ENCODE data around the gene ATG4A. TPM values are rescaled to one million over a fixed set of nuclear protein-coding genes. Genes with fewer than 3 reads are reported as not detected.

Gene ATG4A
- total RNA-seq, 2 donors from 2014 or later, result 19.9 to 21.4 TPM

GRCh38 chrX:108114541-108114940 lies 23.0 kb downstream of the ATG4A start:
- intact Hi-C loops (cut with DNase I, micrococcal nuclease), result no loop called here
- DNase-seq, result no peak
- ATAC-seq, result no peak

DNA sequence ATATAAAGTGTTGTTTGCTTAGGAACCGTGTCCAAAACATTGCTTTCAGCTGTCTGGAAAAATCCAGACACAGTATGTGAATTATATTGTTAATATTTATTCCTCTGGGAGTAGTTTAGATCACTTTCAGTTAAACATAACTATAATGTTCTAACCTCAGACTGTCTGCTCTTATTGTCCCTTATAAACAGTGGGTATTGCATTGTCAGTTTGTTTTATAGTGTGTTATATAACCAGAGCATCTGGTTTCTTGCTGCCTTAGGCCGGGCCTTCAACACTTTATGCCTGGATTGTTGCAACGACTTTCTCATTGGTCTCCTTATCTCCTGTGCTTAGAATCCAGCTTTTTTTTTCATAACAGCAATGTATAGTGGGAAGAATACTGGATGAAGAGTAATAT lies 26.4 kb downstream of the ATG4A start:
- ATAC-seq, result peak; percentile 98
- no peak for DNase-seq
- intact Hi-C loops (cut with DNase I, micrococcal nuclease), result no loop called here

- ATAC-seq, result no peak
- intact Hi-C loops (cut with DNase I, micrococcal nuclease), result no loop called here
- DNase-seq, result no peak
Observed at GRCh38 chrX:108121291-108121690, 29.7 kb downstream of the ATG4A start.

DNA sequence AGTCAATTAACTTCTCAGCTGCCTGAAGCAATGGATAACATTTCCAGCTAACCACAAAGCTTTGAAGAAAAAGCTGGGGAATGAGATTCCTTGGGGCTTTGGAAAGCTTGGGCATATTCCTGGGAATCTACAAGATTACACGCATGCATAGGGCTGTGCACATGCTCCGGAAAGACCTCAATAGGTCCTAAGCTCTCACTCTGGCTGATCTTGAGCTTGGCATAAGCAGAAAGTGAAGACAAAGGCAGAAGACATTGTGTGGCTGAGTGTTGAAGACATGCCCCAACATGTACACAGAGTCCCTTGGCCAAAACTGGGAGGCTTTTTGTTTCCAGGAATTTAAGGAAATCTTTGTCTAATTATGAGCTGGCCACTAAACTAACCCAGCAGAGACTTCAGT lies 31.2 kb downstream of the ATG4A start:
- ATAC-seq (no peak), DNase-seq (no peak)
- intact Hi-C loops (cut with DNase I, micrococcal nuclease), result no loop called here

DNA sequence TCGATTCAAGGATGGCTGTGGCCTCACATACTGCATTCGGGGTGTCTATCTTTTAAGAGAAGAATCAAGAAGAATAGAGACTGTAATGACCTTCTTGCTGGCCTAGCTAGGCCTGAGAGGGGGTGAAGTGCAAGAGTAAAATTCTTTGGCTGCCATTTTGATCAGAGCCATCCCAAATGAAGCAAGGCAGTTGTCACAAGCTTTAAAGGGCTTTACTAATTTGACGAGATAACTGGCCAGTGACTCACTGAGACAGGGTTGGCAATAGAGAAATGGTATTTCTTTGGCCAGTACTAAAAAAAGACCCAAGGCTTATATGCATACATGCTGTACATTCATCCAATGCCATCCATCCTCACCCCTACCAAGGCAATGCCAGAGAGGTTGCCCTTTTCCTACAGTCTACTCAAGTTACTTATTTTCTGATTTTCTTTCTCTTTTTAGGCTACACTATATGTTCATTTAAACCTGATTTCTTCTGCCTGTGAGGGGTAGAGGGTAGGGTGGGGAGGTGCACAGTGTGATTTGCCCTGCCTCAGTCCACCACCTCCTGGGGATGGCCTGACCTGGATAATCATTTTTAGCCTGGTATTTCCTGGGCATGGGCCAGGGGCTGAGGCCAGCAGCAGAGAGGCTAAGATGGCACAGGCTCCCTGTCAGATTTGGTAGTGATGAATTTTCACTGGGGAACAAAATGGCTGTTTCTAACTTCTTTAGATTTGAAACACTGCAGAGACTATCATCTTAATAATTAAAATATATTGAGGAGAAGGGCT lies 32.2 kb downstream of the ATG4A start:
- ATAC-seq (no peak), DNase-seq (no peak)
- intact Hi-C loops (cut with DNase I, micrococcal nuclease), result no loop called here

DNA sequence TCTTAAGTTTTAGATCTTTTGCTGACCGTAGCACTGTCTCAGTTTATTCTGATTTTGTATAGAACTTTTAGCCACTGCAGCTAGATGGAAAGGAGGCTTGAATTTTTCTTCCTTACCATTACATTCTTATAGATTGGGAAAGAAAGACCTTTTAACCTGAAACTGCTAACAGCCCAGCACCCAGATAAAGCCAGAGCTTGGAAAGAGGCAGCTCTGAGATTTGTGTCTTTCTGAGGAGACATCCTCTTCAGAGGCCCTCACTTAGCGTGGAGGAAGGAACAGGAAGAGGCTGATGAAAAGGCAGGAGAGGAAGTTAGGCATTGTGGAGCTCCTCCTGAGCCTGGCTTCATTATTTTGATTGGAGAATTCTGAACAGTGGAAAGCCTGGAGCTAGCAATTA lies 35.1 kb downstream of the ATG4A start:
- ATAC-seq (no peak), DNase-seq (no peak)
- intact Hi-C loops (cut with DNase I, micrococcal nuclease), result no loop called here

DNA sequence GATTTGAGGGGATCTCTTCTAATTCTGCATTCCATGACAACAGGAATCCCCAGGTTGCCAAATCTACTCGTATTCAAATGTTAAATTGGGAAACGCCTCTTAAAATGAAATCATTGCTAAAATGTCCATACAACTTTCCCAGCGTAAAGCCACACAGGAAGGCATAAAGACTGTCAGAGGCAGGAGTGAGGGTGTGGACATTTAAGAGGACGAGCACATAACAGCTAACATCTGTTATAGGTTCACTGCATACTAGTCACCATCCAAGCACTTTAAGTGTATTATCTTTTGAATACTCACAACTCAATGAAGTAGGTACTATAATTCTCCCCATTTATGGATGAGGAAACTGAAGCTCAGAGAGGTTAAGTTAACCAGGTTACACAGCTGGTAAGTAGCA lies 35.6 kb downstream of the ATG4A start:
- intact Hi-C loops (cut with DNase I, micrococcal nuclease), result no loop called here
- ATAC-seq (no peak), DNase-seq (no peak)

DNA sequence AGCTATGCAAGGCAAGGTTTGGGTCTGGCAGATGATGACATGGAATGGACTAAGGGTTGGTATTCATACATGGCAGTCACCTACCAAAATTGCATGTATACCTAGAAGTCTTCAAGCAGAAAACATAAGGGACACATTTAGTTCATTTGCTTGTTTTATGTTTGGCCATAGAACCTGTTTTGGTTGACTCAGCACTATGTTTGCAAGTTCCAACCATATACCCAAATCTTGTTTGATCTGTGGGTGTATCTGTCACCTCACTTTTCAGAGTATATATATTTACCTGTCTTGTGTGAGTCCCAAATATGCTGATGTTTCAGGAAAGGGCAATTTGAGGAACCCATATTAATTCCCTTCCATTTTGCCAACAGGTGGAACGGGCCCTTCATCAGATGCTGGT lies 39.3 kb downstream of the ATG4A start:
- ATAC-seq (no peak), DNase-seq (no peak)
- intact Hi-C loops (cut with DNase I, micrococcal nuclease), result no loop called here

- DNase-seq (no peak), ATAC-seq (no peak)
- intact Hi-C loops (cut with DNase I, micrococcal nuclease), result no loop called here
Observed at GRCh38 chrX:108131471-108131870, 39.9 kb downstream of the ATG4A start.

GRCh38 chrX:108132034-108132433 lies 40.5 kb downstream of the ATG4A start:
- DNase-seq, result no peak
- intact Hi-C loops (cut with DNase I, micrococcal nuclease), result no loop called here

DNA sequence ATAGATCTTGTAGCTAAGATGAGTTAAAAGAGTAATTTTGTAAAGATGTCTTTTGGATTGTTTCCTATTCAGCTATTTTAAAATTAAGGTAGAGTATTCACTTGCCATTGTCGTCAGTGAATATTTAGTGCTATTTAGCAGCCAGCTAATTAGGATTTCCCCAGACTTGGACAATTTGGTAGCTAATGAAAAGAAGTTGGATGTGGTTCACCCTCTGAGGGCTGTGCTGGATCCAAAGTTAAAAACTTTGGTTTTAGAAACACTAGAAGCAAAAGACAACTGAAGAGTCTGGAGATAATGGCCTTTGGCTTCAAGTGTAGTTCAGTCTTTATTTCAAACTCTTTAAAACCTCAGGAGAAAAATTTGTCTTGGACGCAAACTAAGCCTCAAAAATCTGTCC lies 41.3 kb downstream of the ATG4A start:
- DNase-seq (no peak), ATAC-seq (no peak)
- intact Hi-C loops (cut with DNase I, micrococcal nuclease), result no loop called here

More at GRCh38 chrX:108132034-108132433, 40.5 kb downstream of the ATG4A start:
- ATAC-seq, result no peak

GRCh38 chrX:108134724-108135123 lies 43.1 kb downstream of the ATG4A start:
- intact Hi-C loops (cut with DNase I, micrococcal nuclease), result no loop called here
- ATAC-seq, result no peak
- no peak for DNase-seq

DNA sequence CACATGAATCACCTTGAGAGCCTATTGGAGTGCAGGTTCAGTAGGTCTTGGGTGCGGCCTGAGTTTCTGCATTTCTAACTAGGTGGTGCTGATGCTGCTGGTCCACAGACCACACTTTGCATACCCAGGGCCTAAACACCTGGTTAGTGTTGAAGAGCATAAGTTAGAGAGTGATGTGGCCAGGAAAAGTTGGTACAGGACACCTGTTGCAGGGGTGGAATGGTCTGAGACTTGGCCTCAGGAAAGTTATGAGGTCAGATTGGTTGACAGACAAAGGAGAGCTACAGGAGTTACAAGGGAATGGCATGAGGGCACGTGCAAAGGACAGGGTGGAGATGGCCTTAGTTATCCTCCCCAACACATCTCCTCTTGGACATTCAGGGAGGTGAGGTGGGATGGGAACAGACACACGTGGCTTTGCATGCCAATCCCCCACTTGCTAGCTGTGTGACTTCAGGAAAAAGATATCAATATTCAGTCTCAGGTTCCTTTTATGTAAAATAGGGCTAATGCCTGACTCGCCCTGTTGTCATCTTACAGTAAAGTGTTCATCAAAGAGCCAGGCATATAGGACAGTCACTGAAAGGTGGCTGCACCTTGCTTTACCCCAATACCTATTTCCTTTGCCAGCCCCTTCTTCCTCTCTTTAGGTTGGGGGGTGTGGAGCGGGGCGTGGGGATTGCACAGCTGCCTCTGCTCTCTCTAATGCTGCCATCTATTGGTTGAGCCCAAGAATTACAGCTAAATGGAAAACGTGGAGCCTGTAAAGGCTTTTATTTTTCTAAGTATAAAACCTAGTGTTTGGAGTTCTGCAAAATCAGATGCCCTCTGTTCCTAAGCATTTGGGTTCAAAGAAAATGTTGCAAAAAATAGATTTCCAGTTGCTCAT lies 47.5 kb downstream of the ATG4A start:
- ATAC-seq (no peak), DNase-seq (no peak)
- intact Hi-C loops (cut with DNase I, micrococcal nuclease), result no loop called here

DNA sequence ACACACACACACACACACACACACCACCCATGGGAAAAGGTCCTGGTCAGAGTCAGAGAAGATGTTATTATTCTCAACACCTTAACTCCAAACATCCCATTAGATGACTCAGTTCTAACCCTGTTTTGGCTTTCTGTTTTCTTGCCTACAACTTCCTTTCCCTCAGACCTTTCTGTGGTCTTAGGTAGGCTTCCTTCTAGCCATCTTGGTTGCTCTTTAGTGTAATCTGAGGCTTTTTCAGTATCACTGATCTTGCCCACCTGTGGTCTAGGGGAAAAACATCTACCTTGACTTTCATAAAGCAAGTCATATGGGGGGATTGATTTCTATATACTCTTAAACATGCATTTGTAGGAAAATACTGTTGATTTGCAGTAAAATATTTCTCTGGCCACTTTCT lies 56.9 kb downstream of the ATG4A start:
- ATAC-seq, result no peak
- intact Hi-C loops (cut with DNase I, micrococcal nuclease), result no loop called here

GRCh38 chrX:108156082-108156481 lies 64.5 kb downstream of the ATG4A start:
- no peak for ATAC-seq
- intact Hi-C loops (cut with DNase I, micrococcal nuclease), result no loop called here
- no peak for DNase-seq

More for the DNA sequence above, 56.9 kb downstream of the ATG4A start:
- DNase-seq, result no peak

DNA sequence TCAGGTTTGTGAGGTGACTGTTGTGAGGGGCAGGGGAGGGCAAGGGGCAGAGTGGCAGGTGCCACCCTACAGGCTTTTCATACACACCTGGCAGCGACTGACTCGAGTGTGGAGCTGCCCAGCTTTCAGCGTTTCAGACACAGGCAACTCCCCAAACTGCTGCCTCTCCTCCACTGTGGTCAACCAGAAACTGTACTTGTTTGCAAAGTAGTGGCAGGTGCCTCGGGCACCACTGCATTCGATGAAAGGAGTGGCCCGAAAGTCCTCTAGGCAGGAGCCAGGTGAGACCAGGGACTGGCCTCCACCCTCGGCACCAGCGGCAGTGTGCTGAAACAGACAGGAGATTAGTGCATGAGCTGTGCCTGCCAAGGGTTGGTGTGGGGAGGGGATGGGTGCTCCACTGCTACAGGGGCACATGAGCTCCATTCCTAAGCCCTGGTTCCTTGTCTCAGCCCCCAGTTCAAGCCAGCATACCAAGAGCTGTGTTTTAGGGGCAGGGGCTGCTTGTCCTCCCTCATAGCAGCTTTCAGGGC lies 65.4 kb downstream of the ATG4A start:
- ATAC-seq (no peak), DNase-seq (no peak)
- intact Hi-C loops (cut with DNase I, micrococcal nuclease), result no loop called here

- intact Hi-C loops (cut with DNase I, micrococcal nuclease), result no loop called here
- DNase-seq, result no peak
- no peak for ATAC-seq
Observed at GRCh38 chrX:108157628-108158027, 66.0 kb downstream of the ATG4A start.

GRCh38 chrX:108159028-108159670 lies 67.6 kb downstream of the ATG4A start:
- ATAC-seq (no peak), DNase-seq (no peak)
- intact Hi-C loops (cut with DNase I, micrococcal nuclease), result no loop called here

DNA sequence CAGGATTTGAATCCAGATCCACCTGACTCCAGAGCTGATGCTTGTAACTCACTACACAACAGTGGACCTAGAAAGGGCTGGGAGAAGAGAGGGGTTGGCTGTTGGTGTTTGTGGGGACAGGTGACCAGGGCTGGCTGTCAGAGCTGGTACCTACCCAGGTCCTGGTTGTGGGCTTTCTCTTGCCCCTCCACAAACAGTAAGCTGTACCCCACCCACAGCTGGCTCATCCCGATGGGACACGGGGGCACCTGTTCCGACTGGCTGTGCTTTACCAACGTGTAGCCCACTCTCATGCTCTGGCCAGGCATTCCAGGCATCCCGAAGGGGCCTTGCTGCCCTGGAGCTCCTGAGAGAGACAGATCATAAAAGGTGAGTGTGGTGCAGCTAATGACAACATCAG lies 68.7 kb downstream of the ATG4A start:
- ATAC-seq, result no peak
- intact Hi-C loops (cut with DNase I, micrococcal nuclease), result no loop called here
- DNase-seq, result no peak

DNA sequence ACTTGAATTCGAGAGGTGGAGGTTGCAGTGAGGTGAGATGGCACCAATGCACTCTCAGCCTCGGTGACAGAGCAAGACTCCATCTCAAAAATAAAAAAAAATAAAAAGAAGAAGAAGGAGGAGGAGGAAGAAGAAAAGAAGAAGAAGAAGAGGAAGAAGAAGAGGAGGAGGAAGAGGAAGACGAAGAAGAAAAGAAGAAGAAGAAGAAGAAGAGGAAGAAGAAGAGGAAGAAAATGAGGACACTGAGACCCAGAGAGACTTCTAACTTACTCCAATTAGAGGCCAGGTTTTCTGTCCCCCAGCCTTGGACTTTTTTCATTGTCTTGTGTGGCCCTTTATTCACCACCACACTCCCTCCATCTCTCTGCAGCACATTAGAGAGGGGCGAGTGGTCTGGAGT lies 70.7 kb downstream of the ATG4A start:
- no peak for DNase-seq
- intact Hi-C loops (cut with DNase I, micrococcal nuclease), result no loop called here
- no peak for ATAC-seq

Data from left colon (tissue), 2 donors.